ENCODE measurements around the gene GID4.
"Not testable (repeated sequence)": the region's sequence is repeated elsewhere in the genome, so short reads cannot be mapped to it uniquely, and the experiment has no call there.

The GID4 gene

GRCh38 chr17:18038861-18039534, at the start of gene GID4, which contains the start of gene ATPAF2:
GID4 (plus strand) TSS chr17:18039408; CDS start chr17:18039465, 57 bp downstream.
ATPAF2 (minus strand) TSS chr17:18039168; CDS start chr17:18039013, 155 bp downstream.
- peak; percentile 99 for DNase-seq (ENCODE audit: low read depth)

- DNase-seq (ENCODE audit: low read depth), result no peak
These were observed 49.6 kb upstream of the GID4 start for GRCh38 chr17:17989618-17990017.

DNA sequence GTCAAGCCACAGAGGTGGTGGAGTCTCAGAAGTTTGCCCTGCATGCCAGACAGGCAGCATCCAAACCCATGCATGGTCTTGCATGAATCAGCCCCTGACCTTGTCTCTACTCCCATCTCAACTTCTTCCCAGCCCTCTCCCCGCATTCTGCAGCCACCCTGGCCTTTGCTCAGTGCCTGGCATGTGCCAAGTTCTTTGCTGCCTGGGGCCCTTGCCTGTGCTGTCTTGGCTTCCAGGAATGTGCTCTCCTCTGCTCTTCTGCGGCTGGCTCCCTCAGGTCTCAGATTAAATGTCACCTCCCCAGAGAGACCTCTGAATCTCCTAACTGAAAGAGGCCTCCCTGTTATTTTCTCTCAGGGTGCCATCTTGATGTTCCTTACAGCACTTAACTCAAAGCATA, 48.9 kb upstream of the GID4 start:
- no peak for DNase-seq (ENCODE audit: low read depth)

DNA sequence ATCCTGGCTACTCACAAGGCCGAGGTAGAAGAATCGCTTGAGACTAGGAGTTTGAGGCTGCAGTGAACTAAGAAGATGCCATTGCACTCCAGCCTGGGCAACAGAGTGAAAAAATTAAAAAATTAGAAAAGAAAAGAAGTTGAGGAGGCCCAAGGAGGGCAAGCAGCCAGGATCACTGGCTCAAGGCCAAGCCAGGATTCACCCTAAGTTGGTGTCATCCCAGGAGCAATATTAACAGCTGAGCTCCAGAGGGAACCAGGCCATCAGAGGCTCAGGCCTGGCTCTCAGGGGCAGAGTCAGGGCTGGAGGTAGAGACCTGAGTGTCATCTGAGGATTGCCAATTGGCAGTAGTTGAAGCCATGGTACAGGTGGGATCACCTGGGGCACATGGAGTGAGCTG, 45.8 kb upstream of the GID4 start:
- DNase-seq (ENCODE audit: low read depth), result no peak

DNA sequence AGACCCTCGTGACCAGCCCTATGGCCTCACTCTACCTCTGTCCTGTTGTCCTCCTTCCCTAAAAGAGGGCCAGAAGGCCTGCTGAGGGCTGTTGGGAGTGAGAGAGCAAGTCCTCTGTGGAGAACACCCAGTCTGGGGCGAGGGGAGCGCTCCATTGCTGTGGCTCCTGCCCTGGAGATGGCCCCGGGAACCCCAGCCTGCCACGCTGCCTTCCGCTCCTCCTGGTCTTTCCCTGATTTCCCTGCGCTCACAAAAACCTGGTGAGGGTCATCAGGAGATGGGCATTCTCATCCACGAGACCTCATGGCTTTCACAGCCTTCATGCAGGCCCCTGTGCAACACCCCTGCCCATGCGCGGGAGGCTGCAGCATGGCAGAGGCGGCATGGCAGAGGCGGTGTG, 45.4 kb upstream of the GID4 start:
- DNase-seq (ENCODE audit: low read depth), result no peak

GRCh38 chr17:17994271-17995069, 44.7 kb upstream of the GID4 start:
- no peak for DNase-seq (ENCODE audit: low read depth)

GRCh38 chr17:17995887-17996286, 43.3 kb upstream of the GID4 start:
- DNase-seq (ENCODE audit: low read depth), result not testable (repeated sequence)

DNA sequence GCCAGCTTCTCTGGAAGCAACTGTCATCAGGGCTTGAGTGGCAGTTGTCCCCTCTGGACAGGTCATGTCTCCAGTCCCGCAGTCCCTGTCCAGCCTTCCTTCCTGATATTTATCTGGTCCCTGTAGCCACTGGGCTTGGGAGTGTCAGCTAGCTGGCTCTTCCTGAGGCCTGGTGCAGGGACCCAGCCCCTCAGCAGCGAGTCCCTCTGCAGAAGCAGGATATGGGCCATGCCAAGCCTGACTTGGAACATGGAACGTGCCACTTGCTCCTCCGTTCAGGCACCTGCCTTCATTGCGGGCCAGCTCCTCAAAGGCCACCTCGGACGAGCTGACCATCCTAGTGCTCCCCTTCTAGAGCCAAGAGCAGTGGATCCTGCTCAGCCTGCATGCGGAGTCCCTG, 40.3 kb upstream of the GID4 start:
- DNase-seq (ENCODE audit: low read depth), result no peak

GRCh38 chr17:17999364-18000029, 39.7 kb upstream of the GID4 start:
- no peak for DNase-seq (ENCODE audit: low read depth)

- DNase-seq (ENCODE audit: low read depth), result no peak
These were observed 39.2 kb upstream of the GID4 start for GRCh38 chr17:18000030-18000408.

DNA sequence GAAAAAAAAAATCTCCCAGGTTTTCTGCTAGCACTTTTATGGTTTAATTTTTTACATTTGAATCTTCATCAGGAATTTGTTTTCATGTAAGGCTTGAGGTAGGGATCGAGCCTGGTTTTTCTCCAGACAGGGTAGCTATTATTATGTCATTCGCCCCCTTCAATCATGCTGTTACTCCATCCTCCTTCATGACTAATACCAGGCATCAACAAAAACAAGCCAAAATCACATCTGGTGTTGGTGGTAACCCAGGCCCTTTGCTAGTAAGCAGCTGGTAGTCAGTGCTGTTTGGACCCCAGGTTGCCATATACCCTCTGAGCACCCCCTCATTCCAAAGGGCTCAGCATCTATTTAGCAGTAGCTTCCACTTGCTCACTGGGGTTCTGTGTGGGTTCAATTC, 37.0 kb upstream of the GID4 start:
- DNase-seq (ENCODE audit: low read depth), result no peak

DNA sequence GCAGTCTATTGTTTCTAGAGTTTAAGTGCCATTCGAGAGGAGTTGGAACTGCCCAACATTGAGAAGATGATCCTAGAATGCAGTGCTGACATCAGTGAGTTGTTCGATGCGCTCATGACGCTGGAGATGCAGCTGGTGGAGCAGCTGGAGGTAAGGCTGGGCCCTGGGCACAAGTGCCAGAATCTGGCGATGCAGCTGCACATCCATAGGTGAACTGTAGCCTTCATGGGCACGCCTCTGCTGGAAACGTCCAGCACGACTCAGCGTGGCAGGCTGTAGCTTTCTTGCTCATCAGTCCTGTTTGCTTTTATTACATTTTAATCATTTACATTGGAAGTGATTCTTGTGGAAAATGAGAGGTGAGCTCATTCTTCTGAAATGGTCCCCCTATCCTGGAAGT, 34.9 kb upstream of the GID4 start:
- DNase-seq (ENCODE audit: low read depth), result no peak

GRCh38 chr17:18004884-18005305, 34.3 kb upstream of the GID4 start:
- DNase-seq (ENCODE audit: low read depth), result no peak

- DNase-seq (ENCODE audit: low read depth), result no peak
These were observed 33.7 kb upstream of the GID4 start for GRCh38 chr17:18005496-18005895.

DNA sequence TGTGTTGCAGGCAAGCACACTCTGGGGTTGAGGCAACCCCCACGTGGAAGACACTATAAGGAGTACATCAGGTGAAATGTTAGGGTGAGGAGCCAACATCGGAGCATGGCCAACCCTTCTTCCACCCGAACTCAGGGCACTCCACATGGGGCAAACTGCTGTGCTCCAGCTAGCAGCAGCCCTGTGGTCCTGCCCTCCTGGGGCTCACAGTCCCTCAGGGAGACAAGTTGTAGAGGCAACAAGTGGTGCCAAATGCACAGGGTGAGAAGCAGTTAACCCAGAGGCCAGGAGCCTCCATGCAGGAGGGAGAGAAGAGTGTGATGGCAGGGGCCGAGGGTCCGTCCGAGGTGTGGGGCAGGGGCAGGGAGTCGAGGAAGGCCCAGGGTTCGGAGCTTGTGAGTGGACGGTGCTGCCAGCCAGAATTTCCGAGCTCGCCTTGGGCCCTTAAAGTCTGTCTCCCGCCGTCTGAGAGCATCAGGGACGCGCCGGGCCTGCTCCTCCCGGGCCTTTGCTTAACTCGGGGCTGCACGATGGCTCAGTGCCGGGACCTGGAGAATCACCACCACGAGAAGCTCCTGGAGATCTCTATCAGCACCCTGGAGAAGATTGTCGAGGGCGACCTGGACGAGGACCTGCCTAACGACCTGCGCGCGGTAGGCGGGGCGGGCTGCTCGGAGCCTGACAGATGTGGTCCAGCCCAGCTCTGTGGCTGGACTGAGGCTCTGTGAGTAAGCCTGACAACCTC, 32.5 kb upstream of the GID4 start:
- DNase-seq (ENCODE audit: low read depth), result no peak

DNA sequence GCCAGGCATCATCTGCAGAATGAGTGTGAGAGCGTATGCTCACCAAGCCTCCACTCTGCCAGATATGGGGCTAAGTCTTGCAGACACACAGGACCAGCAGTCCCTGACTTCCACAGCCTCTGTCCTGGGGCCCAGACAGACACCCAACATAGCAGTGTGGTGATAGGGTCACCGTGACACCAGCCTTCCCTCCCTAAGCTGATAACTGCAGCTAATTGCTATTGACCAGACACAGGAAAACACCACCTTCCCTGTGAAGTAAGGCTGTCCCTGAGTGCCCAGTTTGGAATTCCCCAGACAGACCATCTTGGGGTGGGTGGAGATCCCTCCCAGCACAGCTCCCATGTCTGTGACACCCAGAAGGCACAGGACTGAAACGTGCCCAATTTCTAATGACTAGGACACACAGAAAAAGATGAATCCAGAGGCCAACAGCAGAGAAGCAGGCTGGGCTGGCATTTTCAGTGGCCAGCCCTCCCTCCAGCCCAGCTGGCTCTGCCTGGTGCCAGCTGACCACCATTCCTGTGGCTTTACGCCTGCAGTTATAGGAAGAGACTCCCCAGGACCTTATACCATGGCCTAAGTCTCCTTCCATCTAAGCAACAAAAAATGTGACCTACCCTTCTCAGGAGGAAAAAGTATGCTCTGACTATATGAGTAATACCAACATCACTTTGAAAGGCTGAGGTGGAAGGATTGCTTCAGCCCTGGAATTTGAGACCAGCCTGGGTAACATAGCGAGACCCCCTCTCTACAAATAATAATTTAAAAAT, 30.5 kb upstream of the GID4 start:
- no peak for DNase-seq (ENCODE audit: low read depth)

- DNase-seq (ENCODE audit: low read depth), result no peak
These were observed 29.4 kb upstream of the GID4 start for GRCh38 chr17:18009609-18010420.

GRCh38 chr17:18011286-18011685, 27.9 kb upstream of the GID4 start:
- DNase-seq (ENCODE audit: low read depth), result no peak

DNA sequence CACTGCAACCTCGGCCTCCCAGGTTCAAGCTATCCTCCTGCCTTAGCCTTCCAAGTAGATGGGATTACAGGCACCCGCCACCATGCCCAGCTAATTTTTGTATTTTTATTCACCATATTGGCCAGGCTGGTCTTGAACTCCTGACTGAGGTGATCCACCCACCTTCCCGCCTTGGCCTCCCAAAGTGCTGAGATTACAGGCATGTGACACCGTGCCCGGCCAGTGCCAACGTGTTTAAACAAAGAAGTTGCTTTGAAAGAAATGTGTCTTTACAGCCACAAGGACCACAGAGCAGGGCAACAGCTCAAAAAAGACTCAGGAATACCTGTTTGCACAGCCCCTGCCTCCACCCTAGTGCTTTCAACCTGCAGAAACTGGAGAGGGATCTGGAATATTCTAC, 25.2 kb upstream of the GID4 start:
- no peak for DNase-seq (ENCODE audit: low read depth)

- DNase-seq (ENCODE audit: low read depth), result no peak
These were observed 23.6 kb upstream of the GID4 start for GRCh38 chr17:18015593-18015992.

DNA sequence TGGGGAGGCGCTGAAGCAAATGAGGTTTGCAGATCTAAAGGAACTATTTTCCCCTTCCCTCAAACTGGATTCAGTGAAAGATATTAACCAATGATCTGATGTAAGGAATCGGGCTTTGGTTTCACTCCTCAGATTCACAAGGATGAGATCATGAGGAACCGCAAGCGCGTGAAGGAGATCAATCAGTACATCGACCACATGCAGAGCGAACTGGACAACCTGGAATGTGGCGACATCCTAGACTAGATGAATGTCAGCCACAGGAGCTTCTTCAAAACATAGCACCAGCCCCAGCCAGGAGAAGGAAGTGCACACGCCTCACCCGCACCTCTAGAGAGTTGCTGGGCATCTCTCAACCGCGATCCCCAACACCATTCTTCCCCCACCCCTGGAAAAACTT, 22.8 kb upstream of the GID4 start:
- DNase-seq (ENCODE audit: low read depth), result no peak
